Type B pancreatic cell (in vitro differentiated cells): Measurements from ENCODE around the gene TANGO6. TPM values are rescaled to one million over a fixed set of nuclear protein-coding genes. Genes with fewer than 3 reads are reported as not detected.

Experiments
- DNase-seq: peaks from one replicate; pipeline ENCODE4 v3.0.0; 2021; ENCODE audit warnings: mixed read lengths; ENCODE audit not compliant: unreplicated experiment; ENCODE audit errors: extremely low spot score
- H3K27ac Mint-ChIP-seq: 2 replicates; pipeline ENCODE4 v1.8.0; 2021; ENCODE audit warnings: mild to moderate bottlenecking, mixed read lengths
- H3K27me3 Mint-ChIP-seq: 2 replicates; pipeline ENCODE4 v1.8.0; 2021; ENCODE audit warnings: mixed read lengths
- H3K36me3 Mint-ChIP-seq: 2 replicates; pipeline ENCODE4 v1.8.0; 2021; ENCODE audit warnings: mixed read lengths
- H3K4me1 Mint-ChIP-seq: one replicate; pipeline ENCODE4 v1.8.0; 2021; ENCODE audit warnings: mixed read lengths; ENCODE audit not compliant: unreplicated experiment
- H3K4me3 Mint-ChIP-seq: 2 replicates; pipeline ENCODE4 v1.8.0; 2021; ENCODE audit warnings: mild to moderate bottlenecking, mixed read lengths
- H3K9me3 Mint-ChIP-seq: 2 replicates; pipeline ENCODE4 v1.8.0; 2021; ENCODE audit warnings: mixed read lengths
- total RNA-seq: library from RNA; stranded (reverse); gene quantifications from 2 replicates; pipeline ENCODE4 v1.2.1, GENCODE V29; 2021; ENCODE audit warnings: low replicate concordance
- TF ChIP-seq, protein P1 (sequence below): fragments of 200-600 bp; sonication (generic); conservative IDR thresholded peaks from 2 replicates; pipeline ENCODE4 v1.5.0; 2021; ENCODE audit warnings: antibody characterized with exemption, mild to moderate bottlenecking

Gene TANGO6
- total RNA-seq, 1 donor from 2014 or later = 13.0 TPM

DNA sequence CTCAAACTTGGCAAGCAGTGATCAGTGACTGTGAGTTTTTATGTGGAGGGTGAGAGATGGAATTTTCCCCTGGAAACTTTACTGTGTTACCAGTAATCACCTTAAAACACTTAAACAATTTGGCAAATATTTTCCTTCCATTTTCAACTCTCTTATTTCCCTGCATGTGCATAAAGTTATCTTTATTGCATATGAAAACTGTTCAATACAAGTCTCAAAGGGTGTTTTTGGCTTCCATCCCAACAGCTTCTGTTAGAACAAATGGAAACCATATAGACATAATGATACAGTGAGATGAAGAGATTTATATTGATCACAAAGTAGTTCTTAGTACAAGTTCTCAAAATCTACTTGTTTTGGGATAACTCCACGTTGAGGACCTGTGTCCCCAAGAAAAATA, 36.4 kb upstream of the TANGO6 start:
- Mint-ChIP-seq H3K27ac (peak overlapping the region; percentile 12), H3K27me3 (no peaks in the 10 kb centered on the region), H3K4me3 (no peak overlapping the region), H3K4me1 (no peaks in the 10 kb centered on the region), H3K36me3 (peaks cover 9% of the 10 kb centered on the region), H3K9me3 (no peaks in the 10 kb centered on the region)
- DNase-seq = no peak
- TF ChIP-seq, protein P1, sequence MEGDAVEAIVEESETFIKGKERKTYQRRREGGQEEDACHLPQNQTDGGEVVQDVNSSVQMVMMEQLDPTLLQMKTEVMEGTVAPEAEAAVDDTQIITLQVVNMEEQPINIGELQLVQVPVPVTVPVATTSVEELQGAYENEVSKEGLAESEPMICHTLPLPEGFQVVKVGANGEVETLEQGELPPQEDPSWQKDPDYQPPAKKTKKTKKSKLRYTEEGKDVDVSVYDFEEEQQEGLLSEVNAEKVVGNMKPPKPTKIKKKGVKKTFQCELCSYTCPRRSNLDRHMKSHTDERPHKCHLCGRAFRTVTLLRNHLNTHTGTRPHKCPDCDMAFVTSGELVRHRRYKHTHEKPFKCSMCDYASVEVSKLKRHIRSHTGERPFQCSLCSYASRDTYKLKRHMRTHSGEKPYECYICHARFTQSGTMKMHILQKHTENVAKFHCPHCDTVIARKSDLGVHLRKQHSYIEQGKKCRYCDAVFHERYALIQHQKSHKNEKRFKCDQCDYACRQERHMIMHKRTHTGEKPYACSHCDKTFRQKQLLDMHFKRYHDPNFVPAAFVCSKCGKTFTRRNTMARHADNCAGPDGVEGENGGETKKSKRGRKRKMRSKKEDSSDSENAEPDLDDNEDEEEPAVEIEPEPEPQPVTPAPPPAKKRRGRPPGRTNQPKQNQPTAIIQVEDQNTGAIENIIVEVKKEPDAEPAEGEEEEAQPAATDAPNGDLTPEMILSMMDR = no peak

DNA sequence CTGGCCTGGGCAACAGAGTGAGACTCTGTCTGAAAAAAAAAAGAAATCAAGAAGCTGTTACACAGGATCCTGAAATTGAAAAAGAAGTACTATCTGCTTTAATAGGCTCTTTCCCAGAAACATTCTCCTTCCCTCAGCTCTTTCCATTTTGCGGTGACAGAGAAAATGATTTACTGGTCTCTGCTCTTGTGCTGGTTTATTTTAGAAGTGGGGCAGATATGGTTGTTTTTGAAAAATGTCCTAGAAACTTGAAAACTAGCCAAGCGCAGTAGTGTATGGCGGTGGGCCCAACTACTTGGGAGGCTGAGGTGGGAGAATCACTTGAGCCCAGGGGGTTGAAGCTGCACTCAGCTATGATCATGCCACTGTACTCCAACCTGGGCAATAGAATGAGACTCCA, 28.8 kb upstream of the TANGO6 start:
- no peak overlapping the region for H3K4me3 Mint-ChIP-seq
- DNase-seq = no peak
- no peaks in the 10 kb centered on the region for H3K9me3 Mint-ChIP-seq
- TF ChIP-seq, protein P1 = no peak
- no peak overlapping the region for H3K27ac Mint-ChIP-seq
- H3K36me3 Mint-ChIP-seq = peaks cover 17% of the 10 kb centered on the region
- no peaks in the 10 kb centered on the region for H3K27me3 Mint-ChIP-seq
- H3K4me1 Mint-ChIP-seq = no peaks in the 10 kb centered on the region

DNA sequence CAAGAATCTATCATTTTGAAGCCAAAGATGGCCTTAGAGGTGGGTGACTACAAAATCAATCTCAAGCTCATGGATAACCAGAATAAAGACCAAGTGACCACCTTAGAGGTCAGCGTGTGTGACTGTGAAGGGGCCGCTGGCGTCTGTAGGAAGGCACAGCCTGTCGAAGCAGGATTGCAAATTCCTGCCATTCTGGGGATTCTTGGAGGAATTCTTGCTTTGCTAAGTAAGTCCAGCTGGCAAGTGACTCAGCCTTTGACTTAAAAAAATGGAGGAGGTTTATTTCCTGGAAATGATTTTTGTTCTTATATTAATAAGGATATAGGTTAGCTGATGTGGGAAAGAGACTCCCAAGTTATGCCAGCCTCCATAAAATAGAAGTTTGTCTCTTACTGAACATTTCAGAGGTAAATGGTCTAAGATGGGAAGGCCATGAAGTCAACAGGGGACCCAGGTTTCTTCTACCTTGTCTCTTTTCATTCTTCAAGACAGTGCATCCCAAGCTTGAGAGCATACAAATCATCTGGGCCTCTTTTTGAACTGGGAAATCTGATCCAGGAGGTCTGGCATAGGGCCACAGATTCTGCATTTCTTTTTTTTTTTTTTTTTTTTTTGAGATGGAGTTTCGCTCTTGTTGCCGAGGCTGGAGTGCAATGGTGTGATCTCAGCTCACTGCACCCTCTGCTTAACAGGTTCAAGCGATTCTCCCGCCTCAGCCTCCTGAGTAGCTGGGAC, 19.8 kb upstream of the TANGO6 start:
- no peak overlapping the region for H3K27ac Mint-ChIP-seq
- H3K9me3 Mint-ChIP-seq = no peaks in the 10 kb centered on the region
- H3K4me3 Mint-ChIP-seq = no peak overlapping the region
- no peaks in the 10 kb centered on the region for H3K27me3 Mint-ChIP-seq
- TF ChIP-seq, protein P1 = no peak
- peaks cover 27% of the 10 kb centered on the region for H3K36me3 Mint-ChIP-seq
- no peaks in the 10 kb centered on the region for H3K4me1 Mint-ChIP-seq
- DNase-seq = no peak

DNA sequence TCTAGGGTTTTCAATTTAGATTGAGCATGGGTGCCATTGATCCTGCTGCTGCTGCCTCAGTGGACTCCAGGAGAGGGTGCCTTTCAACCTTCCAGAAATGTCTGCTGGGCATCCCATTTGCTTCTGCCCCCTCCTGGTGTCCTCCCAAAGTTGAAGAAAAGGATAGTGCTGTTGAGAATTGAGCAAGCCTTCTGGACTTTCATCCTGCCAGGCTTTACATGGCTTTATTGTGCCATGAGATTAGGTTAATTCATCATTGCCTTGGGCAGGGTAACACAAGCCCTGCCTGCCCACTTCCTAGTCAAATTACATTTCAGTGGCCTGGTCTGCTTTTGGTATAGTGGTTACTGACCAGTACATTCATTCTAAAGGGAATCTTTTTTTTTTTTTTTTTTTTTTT, 17.9 kb upstream of the TANGO6 start:
- H3K27ac Mint-ChIP-seq = no peak overlapping the region
- H3K27me3 Mint-ChIP-seq = no peaks in the 10 kb centered on the region
- H3K4me3 Mint-ChIP-seq = no peak overlapping the region
- TF ChIP-seq, protein P1 = no peak
- no peaks in the 10 kb centered on the region for H3K4me1 Mint-ChIP-seq
- H3K9me3 Mint-ChIP-seq = no peaks in the 10 kb centered on the region
- peaks cover 28% of the 10 kb centered on the region for H3K36me3 Mint-ChIP-seq
- no peak for DNase-seq

DNA sequence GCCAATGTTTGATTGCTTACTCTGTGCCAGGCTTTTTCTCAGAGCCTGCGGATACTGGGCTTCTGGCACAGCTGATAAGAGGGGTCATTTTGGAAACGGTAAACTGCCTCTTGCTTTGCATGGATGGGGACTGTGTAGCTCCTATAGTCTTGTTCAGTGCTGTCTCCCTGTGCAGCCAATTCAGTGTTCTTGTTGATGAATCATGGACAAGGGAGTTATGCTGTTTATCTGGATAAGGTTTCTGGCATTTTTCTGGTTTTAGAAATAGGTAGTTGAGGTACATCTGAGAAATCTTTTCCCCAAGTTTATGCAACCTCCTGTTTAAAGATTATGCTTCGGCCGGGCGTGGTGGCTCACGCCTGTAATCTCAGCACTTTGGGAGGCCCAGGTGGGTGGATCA, 16.7 kb upstream of the TANGO6 start:
- H3K27ac Mint-ChIP-seq = no peak overlapping the region
- TF ChIP-seq, protein P1 = no peak
- H3K4me1 Mint-ChIP-seq = no peaks in the 10 kb centered on the region
- H3K36me3 Mint-ChIP-seq = peaks cover 24% of the 10 kb centered on the region
- no peak for DNase-seq
- H3K27me3 Mint-ChIP-seq = no peaks in the 10 kb centered on the region
- H3K4me3 Mint-ChIP-seq = no peak overlapping the region
- H3K9me3 Mint-ChIP-seq = no peaks in the 10 kb centered on the region

DNA sequence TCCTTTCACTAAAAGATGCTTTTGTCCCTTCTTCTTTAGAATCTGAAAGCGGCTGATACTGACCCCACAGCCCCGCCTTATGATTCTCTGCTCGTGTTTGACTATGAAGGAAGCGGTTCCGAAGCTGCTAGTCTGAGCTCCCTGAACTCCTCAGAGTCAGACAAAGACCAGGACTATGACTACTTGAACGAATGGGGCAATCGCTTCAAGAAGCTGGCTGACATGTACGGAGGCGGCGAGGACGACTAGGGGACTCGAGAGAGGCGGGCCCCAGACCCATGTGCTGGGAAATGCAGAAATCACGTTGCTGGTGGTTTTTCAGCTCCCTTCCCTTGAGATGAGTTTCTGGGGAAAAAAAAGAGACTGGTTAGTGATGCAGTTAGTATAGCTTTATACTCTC, 10.1 kb upstream of the TANGO6 start:
- Mint-ChIP-seq H3K36me3 (peaks cover 17% of the 10 kb centered on the region), H3K9me3 (no peaks in the 10 kb centered on the region), H3K27me3 (no peaks in the 10 kb centered on the region), H3K27ac (no peak overlapping the region), H3K4me1 (no peaks in the 10 kb centered on the region), H3K4me3 (no peak overlapping the region)
- DNase-seq = no peak
- TF ChIP-seq, protein P1 = no peak
